ENCODE data around the gene TBL3.

Gene TBL3

DNA sequence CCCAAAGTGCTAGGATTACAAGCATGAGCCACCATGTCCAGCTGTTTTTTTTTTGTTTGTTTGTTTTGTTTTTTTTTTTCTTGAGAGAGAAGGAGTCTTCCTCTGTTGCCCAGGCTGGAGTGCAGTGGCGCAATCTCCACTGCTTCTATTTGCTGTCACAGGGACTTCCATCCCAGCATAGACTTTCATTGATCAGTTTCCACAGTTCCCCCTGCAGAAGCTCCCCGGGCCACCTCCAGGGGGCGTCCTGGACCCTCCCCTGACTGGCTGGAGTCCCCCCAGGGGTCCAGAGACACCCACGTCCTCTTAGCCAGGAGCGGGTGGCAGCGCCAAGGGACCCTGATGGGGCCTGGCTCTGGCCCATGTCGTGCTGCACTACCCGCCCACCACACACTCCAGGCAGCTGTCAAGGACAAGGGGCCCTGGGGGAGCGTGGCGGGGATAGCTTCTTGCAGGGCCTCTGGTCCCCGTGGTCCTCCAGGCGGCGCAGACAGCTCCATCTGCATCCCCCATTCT, 44.6 kb downstream of the TBL3 start:
- no peak for DNase-seq (ENCODE audit: low spot score)

- DNase-seq (ENCODE audit: low spot score): no peak
Measured at GRCh38 chr16:2019518-2019920, 47.7 kb downstream of the TBL3 start, which contains the start of gene NPW. Gene NPW (plus strand): TSS chr16:2019785.

DNA sequence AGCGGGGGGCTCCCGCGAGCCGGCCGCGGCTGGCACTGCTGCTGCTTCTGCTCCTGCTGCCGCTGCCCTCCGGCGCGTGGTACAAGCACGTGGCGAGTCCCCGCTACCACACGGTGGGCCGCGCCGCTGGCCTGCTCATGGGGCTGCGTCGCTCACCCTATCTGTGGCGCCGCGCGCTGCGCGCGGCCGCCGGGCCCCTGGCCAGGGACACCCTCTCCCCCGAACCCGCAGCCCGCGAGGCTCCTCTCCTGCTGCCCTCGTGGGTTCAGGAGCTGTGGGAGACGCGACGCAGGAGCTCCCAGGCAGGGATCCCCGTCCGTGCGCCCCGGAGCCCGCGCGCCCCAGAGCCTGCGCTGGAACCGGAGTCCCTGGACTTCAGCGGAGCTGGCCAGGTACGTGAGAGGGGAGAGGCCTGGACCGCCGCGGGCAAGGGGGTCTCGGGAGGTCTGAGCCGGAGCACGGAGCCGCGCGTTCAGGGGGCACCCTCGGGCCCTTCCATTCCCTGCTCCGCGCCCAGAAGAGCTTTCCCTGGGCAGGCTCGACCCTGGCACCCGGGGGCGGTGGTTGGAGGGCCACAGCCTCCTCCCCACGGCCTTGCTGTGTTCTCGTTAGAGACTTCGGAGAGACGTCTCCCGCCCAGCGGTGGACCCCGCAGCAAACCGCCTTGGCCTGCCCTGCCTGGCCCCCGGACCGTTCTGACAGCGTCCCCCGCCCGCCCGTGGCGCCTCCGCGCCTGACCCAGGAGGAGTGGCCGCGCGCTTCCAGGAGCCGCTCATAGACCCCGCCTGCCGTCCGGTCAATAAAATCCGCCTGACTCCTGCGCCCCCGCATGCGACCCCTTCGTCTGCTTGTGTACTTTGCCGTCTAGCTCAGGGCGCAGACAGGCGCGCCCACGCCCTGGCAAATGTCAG, 48.3 kb downstream of the TBL3 start:
- no peak for DNase-seq (ENCODE audit: low spot score)

- DNase-seq (ENCODE audit: low spot score): peak; percentile 77
Measured at GRCh38 chr16:2022723-2023091, 50.9 kb downstream of the TBL3 start.

DNA sequence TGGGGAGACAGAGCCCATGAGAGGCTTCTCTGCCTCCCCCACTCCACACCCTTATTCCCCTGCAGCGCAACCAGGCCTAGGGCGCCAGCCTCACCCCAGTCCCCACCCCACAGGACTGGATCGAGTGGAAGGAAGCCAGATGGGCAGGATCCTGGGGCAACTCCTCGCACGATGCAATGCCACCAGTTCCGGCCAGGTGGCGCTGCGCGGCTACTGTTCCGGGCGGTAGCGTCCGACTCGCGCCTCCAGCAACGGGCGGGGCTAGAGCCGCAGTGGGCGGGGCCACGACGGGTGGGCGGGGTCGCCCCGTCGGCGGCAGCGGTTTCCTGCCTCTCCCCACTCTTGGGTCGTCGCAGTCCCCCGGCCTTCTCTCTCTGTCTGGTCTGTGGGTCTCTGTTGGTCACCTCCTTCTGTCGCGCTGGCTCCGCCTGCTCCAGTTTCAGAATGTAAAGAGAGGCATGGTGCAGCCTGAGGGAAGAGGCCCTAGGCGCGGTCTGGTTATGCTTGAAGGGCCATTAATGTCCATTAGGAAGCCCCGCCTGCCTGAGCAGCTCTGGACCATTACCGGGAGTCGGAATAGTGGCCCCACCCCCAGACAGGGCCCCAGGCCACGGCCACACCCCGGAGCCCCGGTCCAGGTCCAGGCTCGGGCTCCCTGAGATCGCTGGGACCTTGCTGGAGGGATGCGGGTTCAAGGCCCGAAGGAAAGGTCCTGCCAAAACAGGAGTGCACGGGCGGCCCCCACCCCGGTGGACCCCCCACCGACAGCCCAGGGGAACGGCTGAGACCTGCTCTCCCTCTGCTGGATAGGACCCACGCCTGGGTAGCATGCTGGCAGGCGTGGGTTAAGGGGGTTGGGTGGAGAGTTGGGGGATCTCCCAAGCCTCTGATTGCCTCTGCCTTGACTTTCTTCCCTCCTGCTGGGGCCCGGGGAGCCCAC, 51.5 kb downstream of the TBL3 start:
- DNase-seq (ENCODE audit: low spot score): peak; percentile 97

DNA sequence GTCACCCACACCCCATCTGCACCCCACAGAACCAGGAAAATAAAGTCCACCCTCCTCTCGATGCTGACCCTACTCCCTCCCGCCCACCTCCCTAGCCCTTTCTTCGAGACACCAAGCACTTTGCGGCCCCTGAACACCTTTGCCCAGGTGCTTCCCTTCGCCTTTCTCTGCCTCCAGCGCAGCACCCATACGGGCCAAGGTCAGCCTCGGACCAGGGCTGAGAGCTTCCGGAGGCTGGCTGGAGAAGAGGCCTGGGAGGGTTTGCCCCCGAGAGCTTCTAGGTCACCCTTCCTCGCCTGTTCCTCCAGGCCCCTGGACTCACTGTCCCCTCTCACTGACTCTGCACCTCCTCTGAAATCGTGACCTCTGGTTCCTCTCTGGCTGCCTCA, 52.2 kb downstream of the TBL3 start:
- no peak for DNase-seq (ENCODE audit: low spot score)

DNA sequence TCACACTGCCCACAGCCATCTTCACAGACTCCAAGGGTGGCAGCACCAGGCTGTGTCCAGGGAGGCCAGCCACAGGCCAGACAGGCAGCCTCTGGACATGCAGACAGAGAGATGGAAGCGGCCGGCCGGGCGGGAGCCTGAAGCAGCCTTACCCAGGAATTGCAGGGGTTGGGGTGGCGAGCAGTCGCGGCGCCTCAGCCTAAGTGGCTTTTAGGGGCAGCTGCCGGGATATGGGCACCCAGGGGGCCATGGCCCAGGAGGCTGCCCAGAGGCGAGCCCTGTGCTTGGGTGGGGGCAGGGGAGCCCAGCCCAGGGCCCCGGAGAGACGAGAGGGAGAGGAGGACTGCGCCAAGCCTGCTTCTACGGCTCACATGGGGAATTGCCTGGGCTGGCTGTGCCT, 53.4 kb downstream of the TBL3 start:
- DNase-seq (ENCODE audit: low spot score): no peak

GRCh38 chr16:2025878-2026460, 54.1 kb downstream of the TBL3 start:
- DNase-seq (ENCODE audit: low spot score): no peak

DNA sequence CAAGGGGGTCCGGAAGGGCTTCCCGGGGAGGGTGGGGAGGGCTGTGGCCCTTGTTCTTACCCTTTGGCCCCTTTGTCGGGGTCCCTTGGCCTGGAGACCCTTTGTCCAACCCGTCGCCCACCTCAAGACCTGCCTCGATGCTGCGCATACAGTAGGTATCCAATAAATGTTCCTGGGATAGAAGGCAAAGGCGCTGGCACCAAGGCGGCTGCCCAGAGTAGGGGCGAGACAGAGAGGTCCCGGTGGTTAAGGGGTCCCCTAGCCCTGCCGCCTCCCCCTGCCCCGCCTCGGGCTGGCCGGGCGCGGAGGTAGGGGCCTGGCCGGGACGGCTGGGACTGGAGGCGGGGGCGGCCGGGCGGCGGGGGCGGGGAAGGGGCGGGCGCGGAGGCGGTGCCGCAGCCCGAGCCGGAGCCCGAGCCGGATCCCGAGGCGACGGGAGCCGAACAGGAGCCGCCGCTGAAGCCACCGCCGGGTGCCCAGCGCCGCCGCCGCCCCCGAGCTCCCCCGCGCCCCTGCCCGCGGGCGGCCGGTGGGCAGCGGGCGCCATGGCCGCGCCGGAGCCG, 54.7 kb downstream of the TBL3 start, which contains the start of gene NHERF2:
Gene NHERF2 (plus strand): TSS at position 442 of the 563 bp plus-strand sequence. CDS start 104 bp downstream, at position 546.
- no peak for DNase-seq (ENCODE audit: low spot score)

GRCh38 chr16:2027024-2028010, 55.5 kb downstream of the TBL3 start:
- no peak for DNase-seq (ENCODE audit: low spot score)

- DNase-seq (ENCODE audit: low spot score): no peak
Measured at GRCh38 chr16:2028146-2028545, 56.3 kb downstream of the TBL3 start.

DNA sequence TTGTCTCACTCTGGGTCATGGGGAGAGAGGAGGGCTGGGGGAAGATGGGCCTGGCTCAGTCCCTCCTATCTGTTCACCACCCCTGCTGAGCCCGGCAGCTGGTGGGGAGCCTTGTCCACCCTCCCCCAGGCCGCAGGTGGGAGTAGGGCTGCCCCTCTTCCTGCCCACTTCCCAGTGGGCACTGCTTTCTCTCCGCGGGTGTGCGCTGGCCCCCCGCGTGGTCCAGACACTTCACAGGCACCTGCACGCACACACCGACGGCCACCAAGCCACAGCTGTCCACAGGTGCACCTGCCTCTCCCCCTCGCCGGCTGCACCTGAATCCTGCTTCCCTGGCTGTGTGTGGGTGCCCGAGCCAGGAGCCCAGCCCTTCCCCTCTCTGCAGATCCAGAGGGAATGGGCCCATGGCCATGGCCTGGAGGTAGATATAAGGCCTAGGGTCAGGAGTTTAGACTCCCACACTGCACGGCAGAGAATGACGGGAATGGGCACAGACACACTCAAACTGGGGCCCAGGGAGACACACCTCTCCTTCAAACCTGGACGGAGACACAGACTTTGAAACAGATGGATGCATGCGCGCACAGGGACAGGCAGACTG, 56.9 kb downstream of the TBL3 start:
- DNase-seq (ENCODE audit: low spot score): no peak

GRCh38 chr16:2029350-2029749, 57.5 kb downstream of the TBL3 start:
- DNase-seq (ENCODE audit: low spot score): no peak

- no peak for DNase-seq (ENCODE audit: low spot score)
Measured at GRCh38 chr16:2030036-2030435, 58.2 kb downstream of the TBL3 start.

- DNase-seq (ENCODE audit: low spot score): no peak
Measured at GRCh38 chr16:2031081-2031577, 59.3 kb downstream of the TBL3 start.

Data from ecto neural progenitor cell (in vitro differentiated cells).